Activated CD4-positive, CD25-positive, alpha-beta regulatory T cell (primary cell): ENCODE results near the gene KBTBD6.
"Not testable (repeated sequence)": the region's sequence is repeated elsewhere in the genome, so short reads cannot be mapped to it uniquely, and the experiment has no call there.

Source experiments
- DNase-seq, 4 experiments: peaks; one replicate each; lab custom pipeline; 2025; lab: John Stamatoyannopoulos, UW

Gene KBTBD6

DNA sequence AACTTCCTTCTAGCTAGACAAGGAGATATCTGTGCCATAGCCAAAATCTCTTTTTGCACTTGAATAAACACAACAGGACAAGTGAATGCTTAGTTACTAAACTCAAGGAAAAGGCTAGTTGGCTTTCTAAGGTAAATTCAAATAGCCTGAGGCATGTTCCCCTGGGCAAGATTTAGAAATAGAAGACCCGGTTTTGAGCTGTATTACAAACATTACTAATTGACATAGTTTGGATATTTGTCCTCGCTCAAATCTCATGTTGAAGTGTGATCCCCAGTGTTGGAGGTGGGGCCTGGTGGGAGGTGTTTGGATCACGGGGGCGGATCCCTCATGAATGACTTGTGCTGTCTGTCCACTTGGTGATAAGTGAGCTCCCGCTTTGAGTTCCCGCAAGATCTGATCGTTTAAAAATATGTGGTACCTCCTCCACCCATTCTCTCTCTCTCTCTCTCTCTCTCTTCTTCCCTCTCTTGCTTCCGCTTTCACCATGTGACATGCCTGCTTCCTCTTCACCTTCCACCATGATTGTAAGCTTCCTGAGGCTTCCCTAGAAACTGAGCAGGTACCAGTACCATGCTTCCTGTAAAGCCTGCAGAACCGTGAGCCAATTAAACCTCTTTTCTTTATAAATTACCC, 3.9 kb upstream of the KBTBD6 start:
- no peak for DNase-seq

DNA sequence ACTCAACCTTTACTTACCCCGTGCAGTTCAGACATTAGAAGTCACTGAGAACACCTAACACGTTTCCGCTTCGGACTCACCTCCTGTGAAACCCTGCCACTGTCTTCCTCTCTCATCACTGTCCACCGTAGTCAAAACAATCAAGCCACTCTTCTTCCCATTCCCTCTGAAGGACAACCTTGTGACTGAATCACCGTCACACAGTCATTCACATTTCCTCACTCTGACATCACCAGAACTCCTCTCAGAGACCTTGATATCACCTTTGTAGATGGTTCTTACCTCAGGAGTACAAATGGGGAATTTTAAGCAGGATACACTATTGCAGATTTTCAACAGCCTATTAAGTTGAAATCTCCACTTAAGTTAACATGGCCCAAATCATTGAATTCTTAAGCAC, 1.3 kb upstream of the KBTBD6 start:
- DNase-seq, result no peak

DNA sequence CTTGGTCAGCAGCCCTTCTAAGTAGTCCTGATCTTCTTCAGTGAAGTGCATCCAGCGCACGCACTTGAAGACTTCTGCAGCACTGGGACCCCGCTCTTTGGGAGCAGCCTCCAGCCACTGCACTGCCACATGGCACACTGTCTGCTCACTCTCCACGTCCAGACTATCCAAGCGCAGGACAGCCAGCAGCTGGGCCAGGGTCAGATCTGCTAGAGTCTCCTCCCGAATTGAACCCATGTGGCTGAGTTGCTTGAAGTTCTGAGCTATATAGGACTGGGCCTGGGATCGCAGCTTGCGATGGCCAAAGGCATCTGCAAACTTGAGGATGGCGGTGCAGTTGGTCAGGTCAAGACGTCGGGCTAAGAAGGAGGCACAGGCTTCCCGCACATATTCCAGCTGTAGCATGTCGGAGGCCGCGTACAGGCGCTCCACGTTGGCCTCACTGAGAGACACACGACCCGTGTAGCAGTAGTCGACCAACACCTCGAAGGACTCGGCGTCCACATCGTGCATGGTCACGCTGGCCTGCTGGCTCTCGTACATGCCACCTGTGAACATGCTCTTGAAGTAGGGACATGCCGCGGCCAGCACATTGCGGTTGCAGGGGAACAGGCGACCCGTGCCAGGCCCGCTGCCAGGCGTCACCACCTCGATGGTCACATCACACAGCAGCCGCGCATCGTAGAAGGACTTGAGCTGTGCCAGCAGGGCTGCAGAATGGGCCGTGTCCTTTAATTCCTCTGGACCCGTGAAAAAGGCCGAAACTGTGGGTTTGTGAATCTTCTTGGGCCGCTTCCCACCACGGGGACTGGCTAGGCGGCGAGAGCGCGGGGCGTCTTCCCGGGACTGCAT, 716 bp downstream of the KBTBD6 start:
- DNase-seq, result not testable (repeated sequence)

DNA sequence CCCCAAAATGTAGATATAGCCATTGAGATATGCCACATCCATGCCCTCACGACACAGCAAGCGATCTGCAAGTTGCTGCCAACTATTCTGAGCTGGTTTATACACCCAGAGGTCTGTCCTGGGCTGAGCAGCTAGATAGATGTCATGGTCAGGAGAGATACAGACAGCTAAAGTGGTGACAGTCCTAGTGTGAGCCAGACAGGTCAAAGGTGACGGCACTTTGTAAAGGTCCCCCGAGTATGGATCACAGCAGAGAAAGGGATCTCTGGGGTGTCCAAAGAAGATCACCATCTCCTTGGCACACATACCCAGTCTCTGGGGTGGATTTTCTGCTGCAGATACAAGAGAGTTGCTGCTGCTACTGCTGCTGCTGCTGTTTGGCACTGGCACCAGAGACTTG, 1.4 kb downstream of the KBTBD6 start:
- DNase-seq, result not testable (repeated sequence)

DNA sequence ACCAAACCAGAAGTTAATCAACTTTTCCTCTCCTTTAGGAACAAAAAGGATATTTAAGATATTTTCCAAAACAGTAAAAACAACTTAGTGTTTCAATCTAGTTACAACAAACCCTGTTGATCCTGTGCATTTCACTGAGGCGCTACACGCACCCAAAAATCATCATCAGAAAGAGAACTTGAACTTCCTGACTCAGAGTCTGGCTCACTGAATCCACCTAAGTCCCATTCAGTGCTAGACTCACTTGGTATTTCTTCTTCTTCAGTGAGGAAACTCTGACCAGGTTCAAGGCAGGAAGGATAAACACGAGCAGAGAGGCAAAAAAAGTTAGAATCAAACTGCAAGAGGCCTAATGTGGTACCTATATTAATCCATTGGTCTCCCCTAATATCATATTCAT, 2.2 kb downstream of the KBTBD6 start:
- DNase-seq, result no peak

DNA sequence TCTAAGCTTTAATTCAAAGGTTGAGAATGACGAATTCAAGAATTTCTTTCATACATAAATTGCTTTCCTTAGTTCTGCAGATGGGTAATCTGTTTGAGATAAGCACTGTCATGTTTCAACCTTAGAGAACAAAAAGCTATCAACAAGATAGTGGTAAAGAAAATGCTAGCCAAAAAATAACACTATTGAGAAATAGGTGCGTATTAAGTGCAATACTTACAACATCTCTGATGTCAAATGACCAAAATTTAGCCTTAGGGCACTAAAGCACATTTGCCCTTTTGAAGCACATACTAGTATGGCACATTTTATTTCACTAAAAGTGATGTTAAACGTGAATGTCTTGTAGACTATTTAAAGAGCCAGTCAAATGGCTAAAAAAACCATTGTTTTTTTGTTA, 4.9 kb downstream of the KBTBD6 start:
- no peak for DNase-seq

DNA sequence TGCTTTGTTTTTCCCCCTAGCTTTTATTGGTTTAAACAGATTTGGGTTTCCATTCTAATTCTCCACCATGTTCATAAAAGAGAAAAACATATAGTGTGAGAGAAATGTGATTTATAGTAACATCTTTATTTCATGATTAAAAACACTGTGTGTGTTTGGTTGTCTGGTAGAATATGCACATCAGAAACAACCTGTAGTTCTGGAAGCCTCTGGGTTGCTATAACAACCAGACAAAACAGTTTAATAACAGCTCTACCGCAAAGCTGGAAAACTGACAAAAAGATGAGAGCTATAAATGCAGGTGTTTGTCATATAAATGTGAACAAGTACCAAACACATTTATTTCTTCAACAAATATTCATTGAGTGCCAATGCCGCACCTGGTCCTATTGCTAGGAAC, 9.8 kb downstream of the KBTBD6 start:
- DNase-seq, result no peak

DNA sequence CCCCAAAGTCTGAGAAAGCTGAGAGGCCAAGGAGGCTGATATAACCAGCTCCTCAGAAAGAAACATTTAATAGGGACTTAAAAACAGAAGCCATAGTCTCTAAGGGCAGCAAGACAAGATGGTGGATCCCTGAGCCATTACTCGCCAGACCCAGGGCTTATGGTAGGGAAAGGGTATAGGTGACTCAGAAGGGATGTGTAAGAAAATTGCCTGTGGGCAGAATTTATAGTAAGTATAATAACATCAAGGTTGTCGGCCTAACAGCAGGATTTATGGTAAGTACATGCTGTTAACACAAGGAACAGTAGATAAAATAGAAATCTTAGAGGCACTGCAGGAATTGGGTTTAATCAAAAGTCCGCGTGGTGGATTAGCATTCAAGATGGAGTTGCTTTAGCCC, 14.7 kb downstream of the KBTBD6 start:
- no peak for DNase-seq

DNA sequence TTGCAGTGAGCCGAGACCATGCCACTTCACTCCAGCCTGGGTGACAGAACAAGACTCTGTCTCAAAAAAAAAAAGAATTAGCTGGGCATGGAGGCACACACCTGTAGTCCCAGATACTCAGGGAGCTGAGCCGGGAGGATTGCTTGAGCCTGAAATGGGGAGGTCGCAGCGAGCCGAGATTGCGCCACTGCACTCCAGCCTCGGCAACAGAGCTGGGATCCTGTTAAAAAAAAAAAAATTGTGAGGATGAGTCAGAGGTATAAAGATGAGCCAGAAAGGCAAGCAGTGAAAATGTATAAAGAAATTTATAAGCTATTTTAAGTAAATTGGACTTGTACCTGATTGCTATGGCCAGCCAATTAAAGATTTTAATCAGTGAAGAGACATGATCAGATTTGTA, 21.1 kb downstream of the KBTBD6 start:
- no peak for DNase-seq

DNA sequence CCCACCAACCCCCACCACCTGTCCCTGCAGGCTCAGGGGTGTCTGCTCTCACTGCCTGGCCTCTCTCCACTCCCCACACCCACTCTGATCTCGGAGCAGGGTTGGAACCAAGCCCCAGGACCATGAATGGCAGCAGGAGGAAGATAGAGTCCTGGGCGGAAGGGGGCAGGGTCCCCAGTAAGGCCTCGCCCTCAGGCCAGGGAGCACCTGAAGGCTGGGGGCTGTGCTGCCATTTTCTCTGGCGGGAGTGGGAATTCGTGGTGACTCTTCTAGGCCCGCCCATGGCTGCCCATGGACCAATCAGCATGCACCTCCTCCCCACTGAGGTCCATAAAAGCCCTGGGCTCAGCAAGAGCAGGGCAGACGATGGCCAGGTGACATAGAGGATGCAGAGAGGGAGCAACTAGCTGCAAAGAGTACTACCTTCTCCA, 25.0 kb downstream of the KBTBD6 start:
- DNase-seq, result no peak

DNA sequence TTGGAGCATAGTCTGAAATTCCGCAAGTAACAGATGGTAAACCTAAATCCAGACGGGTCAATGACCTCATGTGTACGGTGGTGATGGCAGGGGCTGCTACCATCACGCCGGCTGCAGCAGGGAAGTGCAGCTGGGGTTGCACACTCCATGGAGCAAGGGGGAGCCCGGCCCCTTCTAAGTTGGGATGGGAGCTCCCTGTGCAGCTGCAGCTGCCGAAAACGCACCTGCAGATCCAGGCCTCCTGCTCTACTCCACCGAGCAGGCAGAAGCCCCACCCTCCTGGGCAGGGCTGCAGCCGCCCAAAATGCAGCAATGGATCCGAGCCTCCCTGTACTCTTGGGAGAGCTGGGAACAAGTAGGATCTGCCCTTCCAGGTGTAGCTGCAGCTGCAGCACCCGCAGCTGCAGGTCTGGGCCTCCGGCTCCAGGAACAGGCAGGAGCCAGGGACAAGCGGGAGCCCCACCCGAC, 25.5 kb downstream of the KBTBD6 start:
- DNase-seq, result no peak

DNA sequence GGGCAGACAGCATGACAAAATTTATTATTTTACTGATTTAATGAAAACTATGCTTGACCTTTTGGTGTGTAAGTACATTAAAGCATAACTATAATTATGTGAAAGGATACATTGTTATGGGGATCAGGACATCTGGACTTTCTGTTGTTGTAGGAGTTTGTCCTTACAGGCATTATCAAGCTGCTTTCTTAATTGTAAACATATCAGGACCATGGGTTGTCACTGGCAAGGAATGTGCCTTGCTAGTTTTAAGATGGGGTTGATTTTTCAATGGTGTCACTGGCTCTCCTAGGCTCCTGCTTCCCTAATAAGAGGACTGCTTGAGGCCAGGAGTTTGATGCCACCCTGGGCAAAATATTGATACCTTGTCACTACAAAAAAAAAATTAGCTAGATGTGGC, 32.6 kb downstream of the KBTBD6 start:
- DNase-seq, result no peak

DNA sequence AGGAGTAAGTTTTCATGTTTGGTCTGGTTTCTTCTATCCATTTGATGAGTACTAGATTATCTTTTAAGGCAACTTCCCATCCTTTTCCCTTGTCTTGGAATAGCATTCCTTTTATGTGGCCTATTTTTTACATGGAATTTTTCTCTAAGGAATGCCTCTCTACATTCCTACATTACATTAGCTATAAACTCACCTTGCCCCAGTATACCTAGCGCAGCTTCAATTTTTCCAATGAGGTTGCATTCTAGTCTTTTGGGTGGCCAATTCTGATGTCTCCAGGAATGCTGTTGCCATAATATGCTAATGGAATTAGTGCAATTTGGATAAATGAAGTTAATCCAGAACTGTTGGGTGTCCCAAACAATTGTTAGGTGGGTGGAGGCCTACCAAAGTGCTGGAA, 33.8 kb downstream of the KBTBD6 start:
- DNase-seq, result no peak

DNA sequence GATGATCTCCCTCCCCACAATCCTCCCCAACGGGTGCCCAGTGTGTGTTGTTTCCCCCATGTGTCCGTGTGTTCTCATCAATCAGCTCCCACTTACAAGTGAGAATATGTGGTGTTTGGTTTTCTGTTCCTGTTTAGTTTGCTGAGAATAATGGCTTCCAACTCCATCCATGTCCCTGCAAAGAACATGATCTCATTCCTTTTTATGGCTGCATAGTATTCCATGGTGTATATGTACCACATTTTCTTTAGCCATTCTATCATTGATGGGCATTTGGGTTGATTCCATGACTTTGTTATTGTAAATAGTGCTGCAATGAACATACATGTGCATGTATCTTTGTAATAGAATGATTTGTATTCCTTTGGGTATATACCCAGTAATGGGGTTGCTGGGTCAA, 36.9 kb downstream of the KBTBD6 start:
- DNase-seq, result not testable (repeated sequence)

DNA sequence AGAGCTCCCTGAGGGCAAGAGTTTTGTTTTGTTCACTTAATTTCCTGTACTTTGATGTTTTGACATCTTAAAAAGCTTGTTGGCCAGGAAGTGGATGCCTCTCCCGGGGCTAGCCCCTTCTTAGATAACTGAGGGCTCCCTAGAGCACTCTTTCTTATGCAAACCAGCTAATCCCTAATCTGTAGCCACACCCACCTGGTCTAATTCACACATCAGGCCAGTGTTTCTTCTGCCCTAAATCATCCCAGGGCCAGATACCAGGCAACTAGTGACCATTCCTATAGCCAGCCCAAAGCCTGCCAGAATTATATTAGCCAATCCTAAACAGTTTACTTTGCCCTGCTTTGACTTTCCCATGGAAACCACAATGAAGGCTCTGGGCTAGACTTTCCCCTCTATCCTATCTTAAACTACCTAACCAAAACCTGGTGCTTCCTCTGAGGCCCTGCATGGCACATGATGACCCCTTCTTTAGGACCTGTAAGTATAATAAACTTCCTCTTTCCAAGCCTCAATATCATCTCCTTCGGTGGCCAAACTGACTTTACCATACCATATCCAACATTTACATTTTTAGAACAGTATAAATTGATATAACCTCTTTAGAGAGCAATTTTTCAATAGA, 46.5 kb downstream of the KBTBD6 start:
- DNase-seq, result no peak

DNA sequence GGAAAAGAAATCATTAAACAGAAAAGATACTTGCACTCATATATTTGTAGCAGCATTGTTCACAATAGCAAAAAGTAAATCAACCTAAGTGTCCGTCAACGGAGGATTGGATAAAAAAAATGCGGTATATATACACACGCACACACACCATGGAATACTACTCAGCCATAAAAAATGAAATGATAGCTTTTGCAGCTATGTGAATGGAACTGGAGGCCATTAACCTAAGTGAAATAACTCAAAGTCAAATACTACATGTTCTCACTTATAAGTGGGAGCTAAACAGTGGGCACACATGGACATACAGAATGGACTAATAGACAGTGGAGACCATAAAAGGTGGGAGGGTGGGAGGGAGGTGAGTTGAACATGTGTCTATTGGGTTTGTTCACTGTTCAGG, 52.9 kb downstream of the KBTBD6 start:
- DNase-seq, result no peak
